ENCODE data around the gene ACAD9.
"Not testable (repeated sequence)": the region's sequence is repeated elsewhere in the genome, so short reads cannot be mapped to it uniquely, and the experiment has no call there.

ACAD9 gene

DNA sequence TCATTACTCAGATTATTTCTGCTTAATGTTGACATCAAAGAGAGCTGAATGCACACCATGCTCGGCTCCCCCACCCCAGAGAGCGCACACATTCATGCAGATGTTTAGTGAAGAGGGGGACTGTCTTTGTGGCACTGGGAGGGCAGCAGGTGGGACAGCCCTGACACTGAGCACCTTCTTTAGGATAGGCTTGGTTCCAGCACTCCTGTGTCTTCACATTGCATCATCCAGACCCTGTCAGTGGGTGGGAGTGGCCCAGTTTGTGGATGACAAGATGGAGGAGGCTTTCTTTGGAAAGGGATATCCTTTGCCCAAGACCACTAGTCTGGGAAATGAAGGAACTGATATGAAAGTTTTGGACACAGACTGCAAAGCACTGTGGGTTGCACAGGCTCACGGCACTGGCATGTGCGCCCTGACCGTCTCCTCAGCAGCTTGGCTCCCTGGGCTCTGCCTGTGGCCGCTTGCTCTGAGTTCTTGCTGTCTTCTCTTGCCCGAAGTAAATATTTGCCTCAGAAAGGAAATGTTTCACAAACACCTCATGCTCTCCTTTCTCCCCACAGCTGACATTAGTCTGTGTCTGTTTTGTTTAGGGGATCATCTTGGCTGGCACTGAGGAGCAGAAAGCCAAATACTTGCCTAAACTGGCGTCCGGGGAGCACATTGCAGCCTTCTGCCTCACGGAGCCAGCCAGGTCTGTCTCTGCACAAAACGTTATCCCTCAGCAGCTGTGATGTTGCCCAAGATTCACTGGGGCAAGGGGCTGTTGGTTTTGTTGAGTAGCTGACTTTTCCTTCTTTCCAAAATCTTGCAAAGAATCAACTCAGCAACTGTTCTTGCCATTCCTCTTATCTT is 16.6 kb downstream of the ACAD9 start:
- peak; percentile 22 for DNase-seq

DNA sequence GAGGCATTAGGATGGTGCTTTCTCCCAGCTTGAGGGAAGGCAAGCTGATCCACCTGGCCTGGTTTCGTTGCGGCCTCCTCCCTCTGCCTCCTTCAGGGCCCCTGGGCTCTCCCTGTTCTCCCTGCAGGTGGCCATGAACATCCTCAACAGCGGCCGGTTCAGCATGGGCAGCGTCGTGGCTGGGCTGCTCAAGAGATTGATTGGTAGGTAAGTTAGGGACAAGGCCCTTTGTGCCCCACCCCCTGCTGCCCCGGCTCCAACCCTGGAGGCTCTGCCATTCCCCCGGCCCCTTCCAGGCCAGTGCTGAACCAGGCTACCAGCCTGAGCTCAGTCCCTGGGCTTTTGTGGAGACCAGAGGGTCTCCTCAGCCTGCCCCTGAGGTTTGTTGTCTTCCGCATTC is 23.0 kb downstream of the ACAD9 start:
- no peak for DNase-seq

DNA sequence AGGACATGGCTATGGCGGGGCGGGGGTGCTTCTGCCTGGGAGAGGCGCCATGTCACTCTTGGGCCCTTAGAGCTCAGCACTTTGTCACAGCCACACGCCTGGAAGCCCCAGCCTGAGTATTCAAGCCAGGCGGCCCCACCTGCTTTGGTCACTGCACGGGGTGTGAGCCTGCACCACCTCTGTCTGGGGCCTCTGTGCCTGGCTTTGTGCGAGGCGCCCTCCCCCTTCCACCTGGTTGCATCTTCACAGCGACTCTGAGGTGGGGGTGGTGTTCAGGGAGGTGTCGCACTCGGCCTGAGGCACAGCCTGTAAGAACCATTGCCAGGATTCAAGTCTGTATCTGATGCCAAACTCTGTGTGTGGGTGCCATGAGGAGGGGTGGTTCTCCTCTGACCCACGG is 24.1 kb downstream of the ACAD9 start:
- no peak for DNase-seq

DNA sequence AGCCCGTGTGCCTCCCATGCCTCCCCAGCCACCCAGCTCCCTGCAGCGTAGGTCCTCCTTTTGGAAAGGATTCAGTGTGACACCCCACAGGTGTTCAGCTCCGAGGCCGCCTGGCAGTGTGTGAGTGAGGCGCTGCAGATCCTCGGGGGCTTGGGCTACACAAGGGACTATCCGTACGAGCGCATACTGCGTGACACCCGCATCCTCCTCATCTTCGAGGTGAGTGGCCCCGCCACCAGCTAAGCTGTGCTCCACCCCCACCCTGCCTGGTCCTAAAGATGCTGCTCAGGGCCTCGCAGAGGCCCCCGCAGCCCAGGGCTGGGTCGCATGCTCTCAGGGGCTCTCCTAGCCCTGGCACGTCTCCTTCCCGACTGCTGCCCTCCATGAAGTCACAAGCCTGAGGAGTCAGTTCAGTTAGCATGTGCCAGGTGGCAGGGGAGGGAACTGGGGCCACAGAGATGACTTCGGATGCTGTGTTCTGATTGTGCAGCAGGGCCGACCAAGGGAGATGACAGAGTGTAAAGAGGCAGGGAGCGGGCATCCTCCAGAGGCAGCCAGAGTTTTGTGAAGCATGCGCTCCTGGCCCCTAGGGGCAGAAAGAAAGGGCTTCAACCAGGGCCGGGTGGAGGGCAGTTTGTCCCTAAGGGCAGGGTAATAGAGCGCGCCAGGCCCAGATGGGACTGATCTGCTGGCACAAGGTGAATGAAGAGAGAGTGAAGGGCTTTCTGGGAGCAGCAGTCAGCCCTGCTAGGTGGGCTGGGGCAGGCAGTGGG is 26.8 kb downstream of the ACAD9 start:
- DNase-seq = no peak

DNA sequence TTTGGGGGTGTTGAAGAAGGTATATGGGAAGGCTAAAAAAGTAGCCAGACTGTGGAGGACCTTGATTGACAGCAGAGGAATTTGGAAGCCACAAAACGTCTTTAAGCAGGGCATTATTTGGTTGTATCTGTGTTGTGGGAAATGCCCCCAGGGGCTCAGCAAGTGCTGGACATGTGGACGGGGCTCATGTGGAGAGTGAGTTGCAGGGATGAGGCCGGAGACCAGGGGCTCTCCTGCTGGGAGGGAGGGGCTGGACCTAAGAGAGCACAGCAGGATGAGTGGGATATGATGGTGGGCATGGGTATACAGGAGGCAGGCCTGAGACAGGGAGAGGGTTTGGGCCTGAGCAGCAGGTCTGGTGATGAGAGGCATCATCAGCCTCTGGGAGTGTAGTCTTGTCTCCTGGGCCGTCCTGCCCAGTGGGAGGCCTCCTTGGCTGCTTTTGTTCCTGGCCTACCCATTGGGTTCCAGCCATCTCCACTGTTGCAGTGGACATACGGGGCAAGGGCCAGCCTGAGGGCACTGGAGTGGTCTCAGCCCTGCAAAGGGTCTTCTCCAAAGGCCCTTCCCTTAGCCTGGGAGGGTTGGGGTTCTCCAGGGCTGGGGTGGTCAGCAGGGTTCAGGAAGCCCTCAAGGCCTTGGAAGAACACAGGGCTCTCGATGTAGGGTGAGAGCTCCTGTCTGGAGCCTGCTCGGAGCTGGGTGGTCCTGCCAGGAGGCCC is 27.5 kb downstream of the ACAD9 start:
- DNase-seq = no peak

DNA sequence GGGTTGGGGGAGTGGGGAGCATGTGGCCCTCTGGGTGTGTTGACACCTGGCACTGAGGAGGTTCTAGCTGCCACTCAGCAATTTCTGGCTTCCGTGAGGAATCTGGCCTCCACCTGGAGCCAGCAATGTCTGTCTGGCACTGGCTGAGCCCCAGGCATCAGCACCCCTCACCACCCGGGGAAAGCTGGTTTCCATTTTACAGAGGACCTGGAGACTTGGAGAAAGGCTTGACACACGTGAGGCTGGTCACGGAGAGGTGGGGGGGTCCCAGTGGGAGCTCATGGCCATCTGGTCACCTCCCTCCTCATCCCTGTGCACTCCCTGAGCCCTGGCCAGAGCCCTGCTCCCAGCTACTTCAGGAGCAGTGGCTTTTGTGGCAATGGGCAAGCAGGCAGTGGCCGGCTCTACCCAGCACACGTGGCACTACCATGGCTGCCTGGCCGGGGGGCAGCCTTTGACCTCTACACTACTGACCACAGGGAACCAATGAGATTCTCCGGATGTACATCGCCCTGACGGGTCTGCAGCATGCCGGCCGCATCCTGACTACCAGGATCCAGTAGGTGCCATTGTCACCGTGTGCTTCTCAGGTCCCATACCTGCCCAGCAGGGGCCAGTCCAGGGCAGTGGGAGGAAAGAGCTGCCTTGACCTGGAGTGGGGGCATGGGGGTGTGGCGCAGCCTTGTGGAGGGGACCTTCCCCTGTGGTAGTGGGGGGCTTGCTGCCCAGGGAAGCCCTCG is 28.5 kb downstream of the ACAD9 start:
- no peak for DNase-seq

DNA sequence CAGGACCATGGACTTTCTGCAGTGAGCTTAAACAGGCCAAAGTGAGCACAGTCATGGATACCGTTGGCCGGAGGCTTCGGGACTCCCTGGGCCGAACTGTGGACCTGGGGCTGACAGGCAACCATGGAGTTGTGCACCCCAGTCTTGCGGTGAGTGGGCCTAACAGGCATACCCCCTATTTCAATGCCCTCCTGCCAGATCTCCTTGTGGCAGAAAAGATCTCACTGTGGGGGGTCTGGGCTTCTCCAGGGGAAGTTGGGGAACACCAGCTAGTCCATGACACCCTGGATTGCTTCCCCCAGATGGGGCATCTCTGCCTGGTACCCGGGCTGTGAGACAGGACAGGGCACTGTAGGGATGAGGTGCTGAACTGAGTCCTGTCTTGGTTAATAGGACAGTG is 29.5 kb downstream of the ACAD9 start:
- no peak for DNase-seq

DNA sequence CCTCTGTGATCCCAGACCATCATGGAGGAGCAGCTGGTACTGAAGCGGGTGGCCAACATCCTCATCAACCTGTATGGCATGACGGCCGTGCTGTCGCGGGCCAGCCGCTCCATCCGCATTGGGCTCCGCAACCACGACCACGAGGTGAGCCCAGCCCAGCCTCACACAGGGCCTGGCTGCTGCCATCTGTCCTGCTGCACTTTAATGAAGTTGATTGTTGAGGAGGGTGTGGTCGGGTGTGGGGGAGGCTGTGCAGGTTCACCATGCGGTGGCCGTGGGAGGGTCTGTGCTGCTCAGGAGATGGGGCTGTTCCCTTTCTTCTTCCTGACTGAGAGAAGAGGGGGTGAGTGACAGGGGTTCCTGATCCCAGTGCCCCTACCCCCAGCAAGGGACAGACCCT is 30.6 kb downstream of the ACAD9 start:
- DNase-seq = no peak

DNA sequence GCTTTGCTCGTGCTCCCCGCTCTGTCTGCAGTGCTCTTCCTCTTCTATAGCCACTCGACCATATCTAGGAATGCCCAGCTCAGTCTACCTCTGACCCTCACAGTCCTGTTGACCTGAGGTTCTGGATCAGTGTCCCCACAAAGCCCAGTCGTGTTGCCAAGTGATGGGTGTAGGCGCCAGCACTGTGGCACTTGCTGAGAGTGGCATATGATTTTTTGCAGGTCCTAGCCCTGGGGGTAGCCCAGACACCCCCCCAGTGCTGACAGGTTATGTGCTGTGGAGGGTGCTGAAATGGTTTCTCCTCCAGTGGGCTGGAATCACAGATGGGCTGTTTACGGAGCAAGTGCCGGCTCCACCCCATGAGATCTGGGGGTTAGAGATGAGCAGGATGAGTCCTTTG is 32.5 kb downstream of the ACAD9 start:
- DNase-seq = no peak

DNA sequence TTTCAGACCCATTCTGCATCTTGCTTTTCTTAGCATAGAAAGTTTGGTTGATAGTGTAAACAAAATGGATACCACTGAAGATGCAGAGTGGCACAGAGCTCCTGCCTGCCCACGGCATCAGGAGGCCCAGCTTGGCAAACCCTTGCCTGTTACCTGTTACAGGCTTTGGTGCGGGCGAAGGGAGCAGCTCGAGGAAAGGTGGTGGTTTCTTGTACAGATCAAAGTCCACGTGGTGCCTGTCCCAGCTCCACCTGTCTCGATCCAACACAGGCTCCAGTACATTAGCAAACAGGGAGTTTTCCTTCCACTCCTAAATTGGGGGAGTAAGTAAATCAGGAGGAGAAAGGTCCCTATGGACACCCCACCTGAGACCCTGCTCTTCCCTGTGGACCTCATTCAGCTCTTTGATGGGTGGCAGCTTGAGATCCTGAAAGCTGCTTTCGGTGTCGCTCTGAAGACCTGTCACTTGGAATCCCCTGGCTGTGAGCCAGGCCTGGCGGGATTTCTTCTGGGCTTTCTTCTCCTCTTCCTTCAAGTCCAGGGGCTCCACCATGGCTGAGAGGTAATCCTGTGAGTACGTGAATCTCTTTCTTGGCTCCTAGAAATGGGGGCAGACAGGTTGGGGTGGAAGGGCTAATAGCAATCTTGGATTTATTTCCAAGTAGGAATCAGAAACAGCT is 35.7 kb downstream of the ACAD9 start:
- DNase-seq = no peak

DNA sequence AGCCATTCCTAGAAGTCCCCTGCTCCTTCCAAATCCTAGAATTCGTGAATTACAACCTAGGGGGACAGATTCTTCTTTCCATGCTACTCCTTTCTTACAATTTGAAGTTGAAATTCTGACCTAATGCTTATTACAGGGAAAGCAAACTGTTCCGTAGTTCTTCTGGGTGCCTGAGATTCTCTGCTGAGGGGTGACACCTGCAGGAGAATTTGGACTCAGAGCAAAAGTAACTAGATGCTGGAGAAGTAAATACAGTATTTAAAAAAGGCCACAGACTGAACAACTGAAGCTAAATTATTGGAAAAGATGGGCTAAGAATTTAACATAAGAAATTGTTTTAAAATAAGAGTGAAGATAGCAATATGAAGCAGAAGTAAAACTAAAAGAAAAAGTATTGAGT is 37.9 kb downstream of the ACAD9 start:
- no peak for DNase-seq

DNA sequence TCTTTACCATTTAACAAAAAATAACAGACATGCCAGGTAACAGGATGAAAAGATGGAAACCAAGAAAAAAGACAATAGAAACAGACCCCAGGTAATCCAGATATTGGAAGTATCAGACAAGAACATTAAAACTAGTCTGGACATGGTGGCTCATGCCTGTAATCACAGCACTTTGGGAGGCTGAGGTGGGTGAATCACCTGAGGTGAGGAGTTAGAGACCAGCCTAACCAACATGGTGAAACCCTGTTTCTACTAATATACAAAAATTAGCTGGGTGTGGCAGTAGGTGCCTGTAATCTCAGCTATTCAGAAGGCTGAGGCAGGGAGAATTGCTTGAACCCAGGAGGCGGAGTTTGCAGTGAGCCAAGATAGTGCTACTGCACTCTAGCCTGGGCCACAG is 40.6 kb downstream of the ACAD9 start:
- DNase-seq = no peak

DNA sequence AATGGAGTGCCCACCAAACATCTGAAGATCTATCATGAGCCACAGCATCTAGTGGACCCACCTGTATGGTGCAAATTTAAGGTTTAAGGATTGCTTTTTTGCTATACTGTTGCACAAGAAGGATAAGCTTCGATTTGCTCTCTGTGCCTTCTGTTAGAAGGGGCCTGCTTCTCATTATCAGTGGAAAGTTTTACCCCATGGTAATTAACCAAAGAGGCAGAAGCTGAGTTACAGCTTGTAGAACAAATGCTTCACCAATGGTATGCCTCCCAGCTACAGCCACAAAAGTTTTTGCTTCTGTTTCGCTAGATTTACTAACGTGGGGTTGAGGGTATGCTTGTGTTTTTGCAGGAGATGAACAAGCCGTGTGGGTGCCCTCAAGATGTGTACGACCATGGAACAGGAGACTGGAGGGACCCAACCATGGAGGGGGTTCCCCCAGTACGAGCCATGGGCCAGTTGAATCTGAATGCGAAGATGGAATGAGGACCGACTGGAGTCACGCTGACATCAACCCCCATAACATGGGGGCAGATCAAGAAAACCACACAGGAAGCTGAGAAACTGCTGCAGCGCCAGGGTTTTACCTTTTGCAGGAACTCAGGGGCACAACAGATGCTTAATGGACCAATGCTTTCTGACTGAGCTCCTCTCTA is 43.5 kb downstream of the ACAD9 start:
- no peak for DNase-seq

DNA sequence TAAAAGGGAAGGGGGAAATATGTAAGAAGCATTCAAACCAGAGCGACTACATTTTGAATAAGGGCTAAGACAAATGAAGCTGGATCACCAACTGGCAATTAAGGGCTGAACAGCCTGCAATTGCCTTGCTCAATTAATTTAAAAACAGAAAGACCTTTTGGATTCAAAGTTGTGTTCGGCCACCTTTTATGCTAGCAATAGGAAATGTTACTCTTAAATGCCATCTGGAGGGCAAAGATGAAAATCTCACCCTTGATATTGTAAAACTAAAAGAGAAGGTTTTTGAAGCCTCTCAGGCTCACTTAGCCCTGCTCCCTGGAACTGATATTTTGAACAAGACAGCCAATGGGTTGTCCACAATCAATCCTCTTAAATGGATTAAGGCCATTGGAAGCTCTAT is 44.2 kb downstream of the ACAD9 start:
- DNase-seq = no peak

DNA sequence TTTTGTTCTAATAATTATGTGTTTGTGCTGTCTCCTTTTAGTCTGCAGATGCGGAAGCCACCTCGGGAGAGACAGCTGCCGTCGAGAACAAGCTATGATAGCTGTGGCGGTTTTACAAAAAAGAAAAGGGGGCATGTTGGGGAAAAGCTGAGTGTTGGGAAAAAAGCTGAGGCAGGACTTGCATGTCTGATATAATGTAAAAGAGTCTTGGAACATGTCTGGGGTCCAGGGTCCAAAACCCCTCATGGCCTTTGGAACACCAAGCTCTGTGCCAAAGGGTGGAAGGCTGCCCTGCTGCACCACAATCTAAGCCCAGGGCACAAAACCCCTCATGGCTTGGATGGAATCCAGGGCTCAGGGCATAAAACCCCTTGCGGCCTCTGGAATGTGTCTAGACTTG is 44.6 kb downstream of the ACAD9 start:
- not testable (repeated sequence) for DNase-seq

DNA sequence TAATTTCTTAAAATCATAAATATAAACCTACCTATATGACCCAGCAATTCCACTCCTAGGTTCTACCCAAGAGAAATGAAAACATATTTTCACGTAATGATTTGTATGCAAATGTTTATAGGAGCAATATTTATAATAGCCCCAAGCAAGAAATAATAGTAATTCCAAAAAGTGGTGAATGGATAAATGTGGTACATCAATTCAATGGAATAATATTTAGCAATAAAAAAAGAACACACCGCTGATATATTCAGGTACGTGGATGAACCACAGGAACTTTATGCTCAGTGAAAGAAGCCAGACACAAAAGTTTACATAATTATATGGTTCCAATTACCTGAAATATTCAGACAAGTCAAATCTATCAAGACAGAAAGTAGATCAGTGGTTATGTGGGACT is 49.9 kb downstream of the ACAD9 start:
- no peak for DNase-seq

DNA sequence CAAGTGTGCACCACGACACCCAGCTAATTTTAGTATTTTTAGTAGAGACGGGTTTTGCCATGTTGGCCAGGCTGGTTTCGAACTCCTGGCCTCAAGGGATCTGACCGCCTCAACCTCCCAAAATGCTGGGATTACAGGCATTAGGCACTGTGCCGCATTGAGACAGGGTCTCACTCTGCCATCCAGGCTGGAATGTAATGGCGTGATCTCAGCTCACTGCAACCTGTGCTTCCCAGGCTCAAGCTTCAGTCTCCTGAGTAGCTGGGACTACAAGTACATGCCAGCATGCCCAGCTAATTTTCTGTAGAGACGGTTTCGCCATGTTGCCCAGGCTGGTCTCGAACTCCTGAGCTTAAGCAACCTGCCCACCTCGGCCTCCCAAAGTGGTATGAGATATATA is 51.6 kb downstream of the ACAD9 start:
- no peak for DNase-seq

DNA sequence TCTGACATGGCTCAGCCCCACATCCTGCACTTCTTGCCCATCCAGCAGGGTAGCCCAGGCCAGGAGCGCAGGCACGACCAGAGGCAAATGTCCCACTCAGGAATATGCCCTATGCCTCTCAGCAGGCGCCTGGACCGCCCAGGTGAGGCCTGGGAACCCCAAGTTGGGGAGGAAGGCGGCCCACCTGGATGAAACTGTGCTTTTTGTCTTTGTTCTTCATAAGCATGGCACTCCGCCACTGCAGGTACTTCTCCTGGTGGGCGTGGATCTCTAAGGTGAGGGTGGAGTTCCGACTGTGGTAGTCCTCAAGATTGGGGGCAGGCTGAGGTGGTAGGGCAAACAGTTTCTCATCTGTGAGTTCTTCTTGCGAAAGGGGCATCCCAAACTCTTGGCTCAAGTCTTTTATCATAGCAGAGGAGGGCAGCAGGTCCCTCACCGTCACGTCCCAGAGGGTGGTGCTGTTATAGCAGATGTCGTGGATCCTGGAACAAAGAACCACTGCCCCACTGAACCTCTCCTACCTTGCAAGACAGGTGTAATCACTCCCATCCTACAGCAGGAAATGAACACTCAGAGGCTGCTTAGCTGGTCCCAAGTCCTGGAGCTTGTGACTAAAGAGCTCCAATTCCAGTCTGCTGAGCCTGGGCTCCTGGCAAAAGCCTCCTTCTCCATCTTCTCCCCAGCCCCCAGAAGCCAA is 53.2 kb downstream of the ACAD9 start:
- no peak for DNase-seq

DNA sequence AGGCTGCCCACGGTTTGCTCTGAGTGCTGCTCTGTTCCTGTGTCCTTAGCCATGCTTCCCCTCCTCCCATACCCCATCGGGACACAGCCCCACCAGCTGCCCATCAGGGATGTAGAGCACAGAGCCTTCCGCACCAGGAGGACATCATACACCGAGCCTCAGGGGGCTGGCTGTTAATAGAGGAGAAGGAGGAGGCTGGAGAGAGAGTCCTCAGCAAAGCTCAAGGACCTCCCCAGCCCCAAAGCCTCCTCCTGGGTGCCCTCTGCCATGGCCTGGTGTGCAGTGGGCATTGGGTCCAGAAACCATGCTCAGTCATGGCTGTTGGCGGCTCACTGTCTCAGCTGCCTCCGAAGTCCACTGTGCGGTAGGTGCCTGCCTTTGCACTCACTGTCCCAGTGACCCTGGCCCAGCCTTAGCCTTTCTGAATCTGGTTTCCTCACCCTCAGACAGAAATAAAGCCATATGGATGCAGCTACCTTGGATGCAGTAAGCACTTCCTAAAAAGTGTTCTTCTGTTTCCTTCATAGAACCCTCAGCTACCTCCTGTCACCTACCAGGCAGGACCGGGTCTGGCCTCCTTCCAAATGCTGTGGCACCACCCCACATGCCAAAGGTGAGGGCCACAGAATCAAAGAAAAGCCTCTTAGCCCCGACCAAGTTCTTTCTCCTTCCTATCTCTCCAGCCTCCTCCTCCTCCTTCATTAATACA is 53.9 kb downstream of the ACAD9 start:
- DNase-seq = no peak

DNA sequence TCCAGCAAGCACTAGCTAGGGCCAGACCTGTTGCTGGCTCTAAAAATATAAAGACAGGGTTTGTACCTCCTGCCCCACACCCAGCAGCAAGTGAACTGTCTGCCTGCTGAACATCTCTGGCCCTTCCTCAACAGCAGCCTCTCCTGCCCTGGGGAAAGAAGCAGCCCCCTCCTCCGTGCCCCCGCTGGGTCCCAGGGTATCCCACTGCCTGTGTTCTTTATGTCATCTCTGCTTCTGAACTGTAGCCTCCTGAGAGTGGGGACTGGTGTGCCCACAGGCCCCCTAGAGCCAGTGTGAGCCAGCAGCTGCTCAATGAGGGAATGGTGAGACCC is 54.5 kb downstream of the ACAD9 start:
- DNase-seq = no peak
